Lower leg skin (tissue), 3 donors: ENCODE data around the gene DDX46.

Experiments used
- CTCF ChIP-seq, 3 donors: fragments of 450-650 bp; IDR thresholded peaks; one replicate each; pipeline ENCODE4 v1.5.1; 2016; ENCODE audit warnings: antibody characterized with exemption in 3 of 3, mild to moderate bottlenecking in 3 of 3, moderate library complexity in 2 of 3
- POLR2A ChIP-seq, 2 donors: fragments of 450-650 bp; IDR thresholded peaks; one replicate each; pipeline ENCODE4 v1.6.1; 2016 to 2017; ENCODE audit warnings: antibody characterized with exemption in 2 of 2, mild to moderate bottlenecking in 1 of 2, moderate library complexity in 1 of 2

DNA sequence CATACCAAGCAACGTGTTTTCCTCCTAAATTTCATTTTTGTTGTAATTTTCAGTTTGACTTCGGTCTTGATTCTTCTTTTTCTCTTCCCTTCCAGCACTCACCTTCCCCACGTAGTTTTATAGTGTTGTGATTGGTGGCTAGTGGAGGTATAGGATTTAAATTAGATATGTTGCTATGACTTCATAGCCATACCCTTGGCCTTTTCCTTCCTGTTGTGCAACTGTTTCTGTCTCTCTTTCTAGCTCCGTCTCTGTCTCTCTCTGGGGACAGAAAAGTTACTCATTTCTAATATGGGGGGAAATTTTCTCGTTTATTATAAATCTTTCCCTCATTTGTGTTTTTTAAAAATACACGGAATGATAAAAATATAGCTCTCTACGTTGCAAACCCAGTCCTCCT, 66.6 kb downstream of the DDX46 start:
- TF ChIP-seq CTCF (IDR thresholded peaks at IDR 0.05) (no peak), POLR2A (IDR thresholded peaks at IDR 0.05) (no peak)
